GM19438 (cell line): Measurements from ENCODE around the gene JDP2.

ENCODE experiments used
- ATAC-seq: cut with Tn5 transposase; IDR thresholded peaks from one replicate; pipeline ENCODE4 v1.9.1; 2021; ENCODE audit warnings: low read depth; ENCODE audit not compliant: unreplicated experiment

JDP2 gene

GRCh38 chr14:75409316-75410205 lies 18.3 kb upstream of the JDP2 start:
- ATAC-seq = no peak

GRCh38 chr14:75411214-75411540 lies 16.6 kb upstream of the JDP2 start:
- no peak for ATAC-seq

GRCh38 chr14:75413013-75413412 lies 14.8 kb upstream of the JDP2 start:
- ATAC-seq = no peak

GRCh38 chr14:75417674-75418073 lies 10.1 kb upstream of the JDP2 start:
- ATAC-seq = no peak

- peak; percentile 87 for ATAC-seq
Measured at GRCh38 chr14:75418850-75419768, 8.7 kb upstream of the JDP2 start.

- ATAC-seq = no peak
Measured at GRCh38 chr14:75422169-75422568, 5.7 kb upstream of the JDP2 start.

- ATAC-seq = no peak
Measured at GRCh38 chr14:75424496-75424895, 3.3 kb upstream of the JDP2 start.

- ATAC-seq = no peak
Measured at GRCh38 chr14:75425446-75425845, 2.4 kb upstream of the JDP2 start.

- peak; percentile 49 for ATAC-seq
Measured at GRCh38 chr14:75426332-75427125, 1.3 kb upstream of the JDP2 start.

GRCh38 chr14:75427126-75427481 lies 718 bp upstream of the JDP2 start:
- peak; percentile 65 for ATAC-seq

GRCh38 chr14:75428230-75429104 lies 645 bp downstream of the JDP2 start:
- peak; percentile 16 for ATAC-seq

GRCh38 chr14:75429562-75429961 lies 1.7 kb downstream of the JDP2 start:
- ATAC-seq = no peak

GRCh38 chr14:75430116-75430515 lies 2.3 kb downstream of the JDP2 start:
- ATAC-seq = no peak

- no peak for ATAC-seq
Measured at GRCh38 chr14:75430526-75430925, 2.7 kb downstream of the JDP2 start.

- ATAC-seq = no peak
Measured at GRCh38 chr14:75430976-75431375, 3.2 kb downstream of the JDP2 start.

- no peak for ATAC-seq
Measured at GRCh38 chr14:75431827-75432226, 4.0 kb downstream of the JDP2 start.

GRCh38 chr14:75432411-75432810 lies 4.6 kb downstream of the JDP2 start:
- no peak for ATAC-seq

GRCh38 chr14:75433631-75434071 lies 5.8 kb downstream of the JDP2 start:
- ATAC-seq = no peak

GRCh38 chr14:75434138-75434889 lies 6.5 kb downstream of the JDP2 start:
- ATAC-seq = no peak
